BLaER1 (cell line): ENCODE results near the gene TMEM154.

Source experiments
- H3K27ac ChIP-seq: shearing (Covaris generic); formaldehyde crosslinking; 2 replicates; pipeline ENCODE4 v1.8.1; 2022
- H3K27me3 ChIP-seq: shearing (Covaris generic); formaldehyde crosslinking; 2 replicates; pipeline ENCODE4 v1.8.1; 2022
- H3K36me3 ChIP-seq: shearing (Covaris generic); formaldehyde crosslinking; 2 replicates; pipeline ENCODE4 v1.8.1; 2022
- H3K4me1 ChIP-seq: shearing (Covaris generic); formaldehyde crosslinking; 2 replicates; pipeline ENCODE4 v1.8.1; 2022
- H3K4me2 ChIP-seq: shearing (Covaris generic); formaldehyde crosslinking; 2 replicates; pipeline ENCODE4 v1.8.1; 2022
- H3K4me3 ChIP-seq: shearing (Covaris generic); formaldehyde crosslinking; 2 replicates; pipeline ENCODE4 v1.8.1; 2022
- H3K9ac ChIP-seq: shearing (Covaris generic); formaldehyde crosslinking; 2 replicates; pipeline ENCODE4 v1.8.1; 2022
- H3K9me3 ChIP-seq: shearing (Covaris generic); formaldehyde crosslinking; 2 replicates; pipeline ENCODE4 v1.8.1; 2022
- H4K20me1 ChIP-seq: shearing (Covaris generic); formaldehyde crosslinking; 2 replicates; pipeline ENCODE4 v1.8.1; 2022
- Cebpa-rat ChIP-seq: shearing (Covaris generic); IDR thresholded peaks from 2 replicates; pipeline ENCODE4 v1.8.1; 2022

TMEM154 gene

DNA sequence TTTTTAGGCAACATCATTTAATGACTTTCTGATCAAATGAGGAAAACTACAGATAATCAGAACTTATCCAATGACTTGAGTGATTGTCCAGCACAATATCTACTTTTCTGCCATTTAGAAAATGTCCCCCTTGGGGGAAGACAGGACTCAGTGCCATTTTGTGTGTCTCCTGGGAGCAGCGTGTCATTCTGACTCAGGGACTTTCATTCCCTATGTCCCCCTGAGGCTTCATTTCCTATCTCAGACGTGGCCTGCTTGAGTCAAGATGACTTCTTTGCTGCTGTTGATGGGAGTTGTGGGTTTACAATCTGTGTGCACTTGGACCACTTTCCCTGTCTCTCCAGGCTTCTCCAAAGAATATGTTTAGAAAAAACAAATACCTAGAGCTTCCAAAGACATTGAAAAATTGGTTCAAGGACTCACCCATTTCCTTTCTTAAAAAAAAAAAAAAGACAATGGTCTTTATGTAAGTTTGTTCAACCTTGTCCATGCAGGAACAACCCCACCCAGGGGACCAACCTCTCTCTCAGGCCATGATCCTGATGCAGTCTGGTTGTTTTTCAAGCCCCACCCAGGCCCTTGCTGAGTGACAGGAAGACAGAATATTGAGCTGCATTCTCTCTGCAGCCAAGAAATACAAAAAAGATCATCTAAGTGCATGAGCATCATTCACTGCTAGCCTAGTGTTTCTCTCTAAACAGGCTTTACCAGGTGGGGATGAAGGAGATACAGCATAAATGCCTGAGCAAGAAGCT, 34.3 kb upstream of the TMEM154 start:
- peaks cover 13% of the 10 kb centered on the region for H3K4me1 ChIP-seq
- H3K9ac ChIP-seq = no peak overlapping the region
- H3K27me3 ChIP-seq = no peaks in the 10 kb centered on the region
- no peak overlapping the region for H3K27ac ChIP-seq
- no peak for TF ChIP-seq Cebpa-rat
- peak overlapping the region; percentile 57 for H3K4me2 ChIP-seq
- H3K9me3 ChIP-seq = peaks cover 16% of the 10 kb centered on the region
- H4K20me1 ChIP-seq = no peaks in the 10 kb centered on the region
- H3K4me3 ChIP-seq = no peak overlapping the region
- no peaks in the 10 kb centered on the region for H3K36me3 ChIP-seq

GRCh38 chr4:152709675-152710438, 30.1 kb upstream of the TMEM154 start:
- H4K20me1 ChIP-seq = no peaks in the 10 kb centered on the region
- no peaks in the 10 kb centered on the region for H3K36me3 ChIP-seq
- no peak for TF ChIP-seq Cebpa-rat
- no peak overlapping the region for H3K4me3 ChIP-seq
- peaks cover 17% of the 10 kb centered on the region for H3K9me3 ChIP-seq
- no peak overlapping the region for H3K4me2 ChIP-seq
- H3K4me1 ChIP-seq = peaks cover 18% of the 10 kb centered on the region
- H3K27me3 ChIP-seq = no peaks in the 10 kb centered on the region
- no peak overlapping the region for H3K27ac ChIP-seq
- H3K9ac ChIP-seq = no peak overlapping the region

DNA sequence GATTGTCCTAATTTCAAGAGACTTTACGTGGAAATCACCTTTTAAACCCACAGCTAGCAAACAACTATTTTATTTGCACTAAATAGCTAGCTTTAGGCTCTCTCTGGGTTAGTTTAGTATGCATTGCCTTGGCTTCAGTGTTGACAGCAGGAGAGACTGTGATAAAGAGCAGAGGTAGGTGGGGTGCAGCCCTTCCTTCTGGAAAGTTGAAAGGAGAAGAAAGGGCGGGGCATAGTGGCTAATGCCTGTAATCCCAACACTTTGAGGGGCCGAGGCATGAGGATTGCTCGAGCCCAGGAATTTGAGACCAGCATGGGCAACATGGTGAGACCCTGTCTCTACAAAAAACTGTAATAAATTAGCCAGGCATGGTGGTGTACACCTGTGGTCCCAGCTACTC, 29.0 kb upstream of the TMEM154 start:
- H3K27ac ChIP-seq = no peak overlapping the region
- no peaks in the 10 kb centered on the region for H3K27me3 ChIP-seq
- H3K4me1 ChIP-seq = peaks cover 8% of the 10 kb centered on the region
- no peaks in the 10 kb centered on the region for H4K20me1 ChIP-seq
- no peak for TF ChIP-seq Cebpa-rat
- peaks cover 18% of the 10 kb centered on the region for H3K9me3 ChIP-seq
- H3K4me3 ChIP-seq = no peak overlapping the region
- no peak overlapping the region for H3K4me2 ChIP-seq
- no peaks in the 10 kb centered on the region for H3K36me3 ChIP-seq
- no peak overlapping the region for H3K9ac ChIP-seq

DNA sequence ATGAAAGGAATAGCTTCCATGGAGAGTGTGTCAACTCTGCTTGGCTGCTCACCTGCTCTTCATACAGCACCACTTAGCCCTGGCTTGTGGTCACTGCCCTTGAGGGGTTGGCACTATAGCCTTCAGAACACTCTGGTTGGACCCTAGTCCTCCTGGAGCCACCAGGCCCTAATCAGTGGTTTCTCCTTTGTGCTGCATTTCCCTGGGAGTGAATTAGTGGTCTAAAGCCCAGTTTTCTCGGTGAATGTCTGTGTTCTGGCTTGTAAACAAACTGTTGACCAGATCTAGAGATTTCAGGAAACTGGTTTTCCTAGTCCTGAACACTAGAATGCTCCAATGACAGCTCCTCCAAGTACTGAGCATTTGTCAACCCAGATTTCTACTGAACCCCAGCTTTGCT, 28.6 kb upstream of the TMEM154 start:
- TF ChIP-seq Cebpa-rat = no peak
- no peak overlapping the region for H3K4me2 ChIP-seq

DNA sequence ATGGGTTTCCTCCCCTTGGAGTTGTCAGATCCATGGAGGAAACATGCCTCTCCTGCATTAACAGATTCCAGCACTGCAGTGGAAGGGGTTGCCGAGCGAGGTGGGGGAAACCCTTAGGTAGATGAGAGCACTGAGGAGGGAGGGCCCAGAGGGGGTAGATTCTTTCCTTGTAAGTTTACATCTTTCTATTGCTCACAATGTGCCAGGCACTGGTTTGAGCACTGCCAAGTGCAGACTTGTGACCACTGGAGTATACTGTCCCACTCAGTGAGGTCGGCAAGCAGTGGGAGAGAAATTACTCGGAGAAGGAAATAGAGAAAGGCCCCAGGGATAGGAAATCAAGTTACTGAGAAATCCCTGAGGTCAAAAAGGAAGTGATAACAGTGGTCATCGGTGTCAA, 27.8 kb upstream of the TMEM154 start:
- Histone ChIP-seq H3K9me3 (peaks cover 22% of the 10 kb centered on the region), H3K36me3 (no peaks in the 10 kb centered on the region), H3K4me1 (peaks cover 7% of the 10 kb centered on the region), H3K9ac (no peak overlapping the region), H4K20me1 (no peaks in the 10 kb centered on the region), H3K4me3 (no peak overlapping the region), H3K27me3 (no peaks in the 10 kb centered on the region), H3K27ac (no peak overlapping the region), H3K4me2 (no peak overlapping the region; the same call in 1 of the 2 replicates)
- no peak for TF ChIP-seq Cebpa-rat

More for the DNA sequence above, 28.6 kb upstream of the TMEM154 start:
- Histone ChIP-seq H4K20me1 (no peaks in the 10 kb centered on the region), H3K27ac (no peak overlapping the region), H3K4me3 (no peak overlapping the region), H3K9me3 (peaks cover 22% of the 10 kb centered on the region), H3K9ac (no peak overlapping the region), H3K4me1 (peaks cover 7% of the 10 kb centered on the region), H3K27me3 (no peaks in the 10 kb centered on the region), H3K36me3 (no peaks in the 10 kb centered on the region)

DNA sequence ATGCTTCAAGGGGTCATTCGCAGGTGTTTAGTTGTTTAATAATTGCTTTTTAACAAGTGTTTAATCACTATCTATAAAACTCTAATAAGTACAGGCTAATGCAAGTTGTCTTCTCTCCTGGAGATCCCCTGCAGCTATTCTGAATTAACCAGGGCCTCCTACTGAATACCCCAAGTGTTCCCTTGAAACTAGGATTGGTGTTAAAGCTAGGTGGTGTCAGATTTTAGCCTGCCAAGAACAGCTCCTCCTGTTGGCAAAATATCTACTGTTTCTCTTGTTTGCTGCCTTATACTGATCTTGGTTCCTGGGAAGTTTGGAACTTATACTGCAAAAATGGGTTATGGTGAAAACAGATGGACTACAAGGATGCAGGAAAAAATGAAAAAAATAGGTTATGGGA, 26.1 kb upstream of the TMEM154 start:
- no peak for TF ChIP-seq Cebpa-rat
- H4K20me1 ChIP-seq = no peaks in the 10 kb centered on the region
- H3K36me3 ChIP-seq = no peaks in the 10 kb centered on the region
- H3K9ac ChIP-seq = no peak overlapping the region
- peaks cover 22% of the 10 kb centered on the region for H3K9me3 ChIP-seq
- no peak overlapping the region for H3K4me2 ChIP-seq
- no peak overlapping the region for H3K27ac ChIP-seq
- H3K4me3 ChIP-seq = no peak overlapping the region
- H3K4me1 ChIP-seq = peaks cover 7% of the 10 kb centered on the region
- no peaks in the 10 kb centered on the region for H3K27me3 ChIP-seq

GRCh38 chr4:152704788-152705187, 25.0 kb upstream of the TMEM154 start:
- TF ChIP-seq Cebpa-rat = no peak
- Histone ChIP-seq H3K36me3 (no peaks in the 10 kb centered on the region), H3K9me3 (peaks cover 22% of the 10 kb centered on the region), H3K4me2 (no peak overlapping the region), H3K9ac (no peak overlapping the region), H3K27ac (no peak overlapping the region), H3K4me3 (no peak overlapping the region), H3K4me1 (peaks cover 7% of the 10 kb centered on the region), H4K20me1 (no peaks in the 10 kb centered on the region), H3K27me3 (no peaks in the 10 kb centered on the region)

DNA sequence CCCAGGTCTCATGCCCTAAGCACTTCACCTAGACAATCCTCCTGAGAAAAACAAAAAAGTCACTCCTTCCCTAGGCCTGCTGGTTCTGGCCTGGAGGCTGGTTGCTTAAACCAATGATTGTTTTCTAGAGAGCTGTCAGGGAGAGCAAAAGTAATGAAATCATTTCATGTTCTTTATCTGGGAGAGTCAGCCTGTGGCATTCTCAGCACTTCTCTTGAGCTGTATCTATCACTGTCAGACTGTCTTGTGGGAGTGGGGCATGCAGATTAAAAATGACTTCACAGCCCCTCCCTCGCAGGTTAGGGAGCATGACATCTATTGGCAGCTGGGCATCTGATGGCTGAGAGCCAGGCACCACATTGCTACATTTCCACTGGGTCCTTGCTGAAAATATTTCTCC, 20.4 kb upstream of the TMEM154 start:
- Histone ChIP-seq H3K27ac (no peak overlapping the region), H3K4me1 (no peaks in the 10 kb centered on the region), H4K20me1 (no peaks in the 10 kb centered on the region), H3K9ac (no peak overlapping the region), H3K27me3 (no peaks in the 10 kb centered on the region), H3K4me3 (no peak overlapping the region), H3K9me3 (peaks cover 16% of the 10 kb centered on the region), H3K4me2 (no peak overlapping the region), H3K36me3 (no peaks in the 10 kb centered on the region)
- no peak for TF ChIP-seq Cebpa-rat

- no peak for TF ChIP-seq Cebpa-rat
- no peak overlapping the region for H3K27ac ChIP-seq
- H3K9ac ChIP-seq = no peak overlapping the region
- no peak overlapping the region for H3K4me3 ChIP-seq
- no peaks in the 10 kb centered on the region for H3K27me3 ChIP-seq
- peaks cover 9% of the 10 kb centered on the region for H3K9me3 ChIP-seq
- no peaks in the 10 kb centered on the region for H3K36me3 ChIP-seq
- H4K20me1 ChIP-seq = no peaks in the 10 kb centered on the region
- no peaks in the 10 kb centered on the region for H3K4me1 ChIP-seq
- no peak overlapping the region for H3K4me2 ChIP-seq
Observed at GRCh38 chr4:152699313-152699712, 19.5 kb upstream of the TMEM154 start.

- H3K4me1 ChIP-seq = no peaks in the 10 kb centered on the region
- no peak overlapping the region for H3K4me3 ChIP-seq
- no peaks in the 10 kb centered on the region for H4K20me1 ChIP-seq
- H3K36me3 ChIP-seq = no peaks in the 10 kb centered on the region
- no peaks in the 10 kb centered on the region for H3K27me3 ChIP-seq
- no peak overlapping the region for H3K27ac ChIP-seq
- no peaks in the 10 kb centered on the region for H3K9me3 ChIP-seq
- TF ChIP-seq Cebpa-rat = no peak
- no peak overlapping the region for H3K9ac ChIP-seq
- no peak overlapping the region for H3K4me2 ChIP-seq
Observed at GRCh38 chr4:152698089-152698499, 18.3 kb upstream of the TMEM154 start.
